Islet precursor cell (in vitro differentiated cells): Measurements from ENCODE around the gene OR4C11.

Source experiments
- DNase-seq: peaks from one replicate; pipeline ENCODE4 v3.0.0-alpha.2; 2018

The OR4C11 gene, protein sequence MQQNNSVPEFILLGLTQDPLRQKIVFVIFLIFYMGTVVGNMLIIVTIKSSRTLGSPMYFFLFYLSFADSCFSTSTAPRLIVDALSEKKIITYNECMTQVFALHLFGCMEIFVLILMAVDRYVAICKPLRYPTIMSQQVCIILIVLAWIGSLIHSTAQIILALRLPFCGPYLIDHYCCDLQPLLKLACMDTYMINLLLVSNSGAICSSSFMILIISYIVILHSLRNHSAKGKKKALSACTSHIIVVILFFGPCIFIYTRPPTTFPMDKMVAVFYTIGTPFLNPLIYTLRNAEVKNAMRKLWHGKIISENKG

GRCh38 chr11:55607545-55607944, at the start of gene OR4C11:
OR4C11 (minus strand) TSS chr11:55607645; CDS start chr11:55604373, 3,272 bp downstream.
- no peak for DNase-seq

GRCh38 chr11:55655096-55655495, 47.7 kb upstream of the OR4C11 start:
- no peak for DNase-seq

- no peak for DNase-seq
Observed at GRCh38 chr11:55652560-55652959, 45.1 kb upstream of the OR4C11 start.

- DNase-seq: no peak
Observed at GRCh38 chr11:55648027-55648426, 40.6 kb upstream of the OR4C11 start, which contains the start of gene OR4S2. OR4S2 (plus strand) TSS chr11:55648327; CDS start chr11:55650904, 2,577 bp downstream.

- no peak for DNase-seq
Observed at GRCh38 chr11:55634813-55635212, 27.4 kb upstream of the OR4C11 start, which contains the start of gene OR4P4. OR4P4 (plus strand) TSS chr11:55635113.

DNA sequence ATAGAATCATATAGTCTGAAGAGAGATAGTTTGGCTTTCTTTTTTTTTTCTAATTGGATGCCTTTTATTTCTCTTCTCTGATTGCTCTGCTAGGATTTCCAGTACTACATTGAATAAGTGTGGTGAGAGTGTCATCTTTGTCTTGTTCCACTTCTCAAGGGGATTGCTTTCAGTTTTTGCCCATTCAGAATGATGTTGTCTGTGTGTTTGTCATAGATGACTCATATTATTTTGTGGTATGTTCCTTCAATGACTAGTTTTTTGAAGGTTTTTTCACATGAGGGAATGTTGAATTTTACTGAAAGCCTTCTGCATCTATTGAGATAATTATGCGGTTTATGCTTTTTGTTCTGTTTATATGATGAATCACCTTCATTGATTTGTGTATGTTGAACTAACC, 17.1 kb upstream of the OR4C11 start:
- DNase-seq: no peak

DNA sequence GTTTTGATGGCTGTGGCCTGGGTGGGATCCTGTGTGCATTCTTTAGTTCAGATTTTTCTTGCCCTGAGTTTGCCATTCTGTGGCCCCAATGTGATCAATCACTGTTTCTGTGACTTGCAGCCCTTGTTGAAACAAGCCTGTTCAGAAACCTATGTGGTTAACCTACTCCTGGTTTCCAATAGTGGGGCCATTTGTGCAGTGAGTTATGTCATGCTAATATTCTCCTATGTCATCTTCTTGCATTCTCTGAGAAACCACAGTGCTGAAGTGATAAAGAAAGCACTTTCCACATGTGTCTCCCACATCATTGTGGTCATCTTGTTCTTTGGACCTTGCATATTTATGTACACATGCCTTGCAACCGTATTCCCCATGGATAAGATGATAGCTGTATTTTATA, 34.9 kb downstream of the OR4C11 start:
- no peak for DNase-seq

DNA sequence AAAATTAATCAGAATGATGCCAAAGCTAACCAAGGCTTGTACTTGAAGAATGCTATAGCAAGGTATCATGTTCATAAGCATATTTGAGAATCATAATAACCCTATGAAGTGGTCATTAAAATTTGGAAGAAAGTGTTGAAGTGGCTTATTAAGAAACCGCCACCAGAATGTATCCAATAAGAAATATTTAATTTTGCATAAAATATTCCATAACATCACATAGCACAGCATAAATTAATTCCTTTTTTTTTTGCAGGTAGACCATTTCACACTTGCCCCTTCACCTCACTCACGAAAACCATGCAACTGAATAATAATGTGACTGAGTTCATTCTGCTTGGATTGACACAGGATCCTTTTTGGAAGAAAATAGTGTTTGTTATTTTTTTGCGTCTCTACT, 35.6 kb downstream of the OR4C11 start, which contains the start of gene OR4C16:
TSS of gene OR4C16 (plus strand) at position 301 of the 400 bp plus-strand sequence. CDS start at position 301, 0 bp downstream.
- no peak for DNase-seq

DNA sequence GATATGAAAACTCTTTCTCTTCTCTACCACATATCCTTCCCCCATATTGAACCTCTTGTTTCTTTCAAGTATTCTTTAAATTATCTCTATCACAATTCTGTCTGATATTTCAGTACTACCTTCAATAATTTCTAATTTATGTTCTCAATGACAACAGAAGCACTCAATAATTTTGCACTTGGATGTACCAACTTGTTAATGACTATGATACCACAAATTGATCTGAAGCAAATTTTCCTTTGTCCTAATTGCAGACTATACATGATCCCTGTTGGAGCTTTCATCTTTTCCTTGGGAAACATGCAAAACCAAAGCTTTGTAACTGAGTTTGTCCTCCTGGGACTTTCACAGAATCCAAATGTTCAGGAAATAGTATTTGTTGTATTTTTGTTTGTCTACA, 53.3 kb downstream of the OR4C11 start, which contains the start of gene OR4C15:
TSS of gene OR4C15 (plus strand) at position 301 of the 400 bp plus-strand sequence. CDS start at position 301, 0 bp downstream.
- no peak for DNase-seq
